LHCN-M2 (cell line): ENCODE data around the gene RPS29. TPM values are rescaled to one million over a fixed set of nuclear protein-coding genes. Genes with fewer than 3 reads are reported as not detected.

ENCODE experiments used
- DNase-seq: peaks from one replicate; pipeline ENCODE4 v3.0.0-alpha.2; 2012; ENCODE audit warnings: low read depth
- total RNA-seq: library from RNA; depleted of rRNA; stranded (reverse); fragments of >200 nt; gene quantifications from 2 replicates; pipeline ENCODE4 v1.2.3, GENCODE V29; 2014; rRNA removed

The RPS29 gene
- total RNA-seq, 1 experiment from 2014 or later: 4,823 TPM

DNA sequence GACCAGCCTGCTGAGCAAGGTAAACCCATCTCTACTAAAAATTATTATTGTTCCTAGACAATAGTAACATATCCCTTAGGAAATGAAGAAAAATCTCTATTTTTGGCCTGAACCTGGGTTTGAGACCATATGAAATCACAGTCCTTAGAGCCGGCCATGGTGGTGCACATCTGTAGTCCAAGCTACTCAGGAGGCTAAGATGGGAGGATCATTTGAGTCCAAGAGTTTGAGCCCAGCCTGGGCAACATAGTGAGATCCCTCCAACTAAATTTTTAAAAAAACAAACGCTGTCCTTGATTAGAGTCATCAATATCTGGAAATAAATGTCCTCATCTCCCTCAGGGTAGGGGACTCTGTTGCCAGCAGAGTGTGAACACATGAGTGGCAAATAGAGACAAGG lies 34.6 kb downstream of the RPS29 start:
- DNase-seq: no peak

- peak; percentile 37 for DNase-seq
Observed at GRCh38 chr14:49550286-49551184, 35.6 kb downstream of the RPS29 start.

DNA sequence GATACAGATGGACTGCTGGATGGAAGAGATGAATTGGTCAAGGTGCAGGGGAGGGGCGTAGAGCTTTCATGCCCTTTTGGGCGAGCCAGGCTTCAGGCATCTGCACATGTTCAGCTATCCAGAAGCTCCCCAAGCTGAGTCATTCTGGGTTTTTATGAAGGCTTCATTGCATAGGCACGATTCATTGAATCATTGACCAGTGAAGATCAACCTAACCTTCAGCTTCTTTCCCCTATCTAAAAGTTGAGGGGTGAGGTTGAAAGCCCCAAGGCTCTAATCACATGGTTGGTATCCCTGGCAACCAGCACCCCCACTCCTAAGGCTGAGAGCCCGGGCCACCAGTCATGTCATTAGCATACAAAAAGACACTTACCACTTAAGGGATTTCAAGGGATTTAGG lies 36.3 kb downstream of the RPS29 start:
- peak; percentile 60 for DNase-seq

DNA sequence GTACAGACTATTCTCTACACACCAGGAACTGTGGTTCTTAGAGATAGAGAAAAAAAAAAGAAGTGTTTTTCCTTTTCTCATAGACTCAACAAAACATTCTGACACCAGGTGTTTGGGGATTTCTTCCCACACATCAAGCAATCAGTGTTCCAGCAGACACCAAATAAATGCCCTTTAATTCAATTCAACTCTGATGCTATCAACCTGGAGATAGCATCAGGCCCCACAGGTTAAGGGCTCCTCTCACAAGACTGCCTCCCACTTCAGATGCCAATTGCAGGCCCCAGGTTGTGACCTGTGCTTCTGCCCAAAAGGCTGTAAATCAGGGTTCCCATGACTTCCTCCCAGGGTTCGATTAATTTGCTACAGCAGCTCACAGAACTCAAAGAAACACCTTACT lies 36.7 kb downstream of the RPS29 start:
- DNase-seq: no peak

DNA sequence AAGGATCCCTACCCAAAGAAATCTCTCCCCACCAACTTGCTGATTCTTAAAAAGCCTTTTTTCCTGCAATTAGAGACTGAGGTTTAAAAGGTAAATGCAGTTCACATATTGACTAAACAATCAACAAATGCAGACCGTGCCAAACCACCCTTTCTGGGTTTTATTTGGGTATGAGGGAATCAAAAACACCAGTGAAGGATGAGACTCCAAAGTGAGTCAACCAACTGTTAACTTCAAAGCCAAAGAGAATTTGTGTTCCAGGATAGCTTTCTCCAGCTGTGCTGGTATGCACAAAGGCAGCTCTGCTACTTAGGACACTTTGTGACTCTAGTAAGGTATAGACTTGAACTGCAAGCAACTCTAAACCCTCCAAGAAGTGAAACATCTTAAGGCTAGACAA lies 39.4 kb downstream of the RPS29 start:
- peak; percentile 30 for DNase-seq

- DNase-seq: no peak
Observed at GRCh38 chr14:49545716-49546115, 40.5 kb downstream of the RPS29 start.

DNA sequence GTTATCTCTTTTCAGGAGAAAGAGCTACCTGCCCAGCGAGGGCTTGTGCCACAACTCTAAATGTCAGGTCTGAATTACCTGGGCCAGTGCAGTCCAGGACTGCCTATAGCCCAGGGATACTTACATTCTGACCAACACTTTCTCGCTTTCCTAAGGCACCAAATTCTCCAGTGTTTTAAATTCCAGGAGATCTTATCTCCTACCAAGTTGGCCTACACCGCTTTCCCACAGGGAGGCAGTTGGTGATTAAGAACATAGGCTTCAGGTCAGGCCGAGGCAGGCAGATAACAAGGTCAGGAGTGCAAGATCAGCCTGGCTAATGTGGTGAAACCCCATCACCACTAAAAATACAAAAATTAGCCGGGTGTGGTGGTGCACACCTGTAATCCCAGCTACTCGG lies 41.1 kb downstream of the RPS29 start:
- DNase-seq: no peak

DNA sequence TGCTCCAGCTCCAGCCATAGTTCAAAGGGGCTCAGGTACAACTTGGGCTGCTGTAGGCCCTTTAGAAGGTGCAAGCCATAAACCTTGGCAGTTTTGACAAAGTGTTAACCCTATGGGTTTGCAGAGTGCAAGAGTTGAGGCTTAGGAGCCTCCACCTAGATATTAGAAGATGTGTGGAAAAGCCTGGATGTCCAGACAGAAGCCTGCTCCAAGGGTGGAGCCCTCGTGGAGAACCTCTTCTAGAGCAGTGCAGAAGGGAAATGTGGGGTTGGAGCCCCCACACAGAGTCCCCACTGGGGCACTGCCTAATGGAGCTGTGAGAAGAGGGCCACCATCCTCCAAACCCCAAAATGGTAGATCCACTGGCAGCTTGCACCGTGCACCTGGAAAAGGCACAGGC lies 45.1 kb downstream of the RPS29 start:
- no peak for DNase-seq

GRCh38 chr14:49538852-49539251 lies 47.3 kb downstream of the RPS29 start:
- DNase-seq: no peak

Other genes starting within 250 kb of the RPS29 start
- 42.8 and 46.1 TPM in 2 replicates for gene LRR1, start 12.6 kb upstream of the RPS29 start, total RNA-seq
- 132 and 160 TPM in 2 replicates for gene RPL36AL, start 34.2 kb upstream of the RPS29 start, total RNA-seq
- 97.6 and 105 TPM in 2 replicates for gene MGAT2, start 34.4 kb upstream of the RPS29 start, total RNA-seq
- 11.2 and 16.0 TPM in 2 replicates for gene DNAAF2, start 48.9 kb upstream of the RPS29 start, total RNA-seq
- gene POLE2, start 101.8 kb upstream of the RPS29 start, total RNA-seq: 26.5 and 29.1 TPM in 2 replicates
- 1.9 and 2.1 TPM in 2 replicates for gene KLHDC1, start 106.7 kb upstream of the RPS29 start, total RNA-seq
- gene KLHDC2, start 181.8 kb upstream of the RPS29 start, total RNA-seq: 37.7 and 48.0 TPM in 2 replicates